Stimulated activated CD8-positive, alpha-beta memory T cell treated with anti-CD3 and anti-CD28 coated beads, Interleukin-15, amount 100 ng/mL, for 4 hours (primary cell): ENCODE results near the gene GADD45A.

Experiments
- DNase-seq, 2 donors: peaks; one replicate each; pipeline ENCODE4 v3.0.0-alpha.2; 2020; ENCODE audit warnings: low read depth in 2 of 2

The GADD45A gene

GRCh38 chr1:67668660-67669059 is 16.3 kb upstream of the GADD45A start:
- no peak for DNase-seq

- DNase-seq, result no peak
These were observed 12.7 kb upstream of the GADD45A start for GRCh38 chr1:67672260-67672803.

DNA sequence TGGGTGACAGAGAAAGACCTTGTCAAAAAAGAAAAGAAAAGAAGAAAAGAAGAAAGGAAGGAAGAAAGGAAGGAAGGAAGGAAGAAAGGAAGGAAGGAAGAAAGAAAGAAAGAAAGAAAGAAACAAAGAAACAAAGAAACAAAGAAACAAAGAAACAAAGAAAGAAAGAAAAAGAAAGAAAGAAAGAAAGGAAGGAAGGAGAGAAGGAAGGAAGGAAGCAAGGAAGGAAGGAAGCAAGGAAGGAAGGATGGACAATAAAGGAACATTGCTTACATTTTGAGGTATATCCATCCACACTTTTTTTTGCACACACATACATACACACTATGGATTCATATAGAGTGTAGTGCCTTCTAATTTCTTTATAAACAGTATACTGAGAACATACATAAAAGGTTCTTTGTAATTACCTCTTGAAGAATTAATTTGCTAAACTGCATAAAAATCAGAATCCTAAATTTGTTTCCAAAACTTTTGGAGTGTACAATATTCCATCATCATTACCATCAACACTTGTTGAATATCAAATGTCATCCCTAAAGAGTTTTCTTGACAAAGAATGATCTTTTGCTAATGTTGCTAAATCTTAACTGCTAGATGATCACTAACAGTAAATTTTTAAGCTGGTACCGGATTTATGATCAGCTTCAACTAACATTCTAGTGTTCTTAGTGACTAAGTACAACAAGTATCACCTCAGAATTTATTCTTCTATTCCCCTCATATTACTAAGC is 11.4 kb upstream of the GADD45A start:
- no peak for DNase-seq

DNA sequence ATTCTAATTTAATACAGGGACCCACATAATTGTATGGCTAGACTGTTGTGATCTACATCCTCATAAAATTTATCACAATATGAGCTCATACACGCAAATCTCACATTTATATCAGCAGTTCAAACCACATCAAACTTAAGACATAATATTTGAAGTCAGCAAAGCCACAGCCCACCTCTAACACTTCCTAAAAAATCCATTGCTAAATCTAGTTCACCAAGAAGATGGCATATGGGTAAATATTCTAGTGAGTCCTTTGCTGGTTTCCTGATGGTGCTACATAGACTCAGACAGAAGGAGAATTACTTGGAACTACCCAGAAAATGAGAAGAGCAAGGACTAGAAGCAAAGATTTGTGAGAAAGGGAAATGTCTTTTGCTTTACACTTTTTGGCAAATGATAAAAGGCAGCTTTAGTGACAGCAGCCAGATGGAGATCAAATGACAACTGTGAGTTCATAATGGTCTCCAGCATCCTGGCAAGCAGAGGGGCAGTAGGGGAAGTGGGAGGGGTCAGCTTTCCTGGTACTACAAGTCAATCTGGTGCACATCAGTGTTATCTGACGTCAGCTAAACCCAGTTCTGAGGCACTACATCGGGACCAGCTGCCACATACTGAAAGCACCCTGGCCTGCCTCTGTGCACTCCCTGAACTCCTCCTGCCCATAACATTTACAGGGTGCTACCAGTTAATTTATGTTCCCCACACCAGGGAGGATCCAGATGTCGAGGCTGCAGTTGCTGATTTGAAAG is 10.6 kb upstream of the GADD45A start:
- DNase-seq, result peak in 1 of 2 donors; percentile 8

- no peak for DNase-seq
These were observed 9.2 kb upstream of the GADD45A start for GRCh38 chr1:67675800-67676199.

- no peak for DNase-seq
These were observed 8.7 kb upstream of the GADD45A start for GRCh38 chr1:67676287-67676686.

DNA sequence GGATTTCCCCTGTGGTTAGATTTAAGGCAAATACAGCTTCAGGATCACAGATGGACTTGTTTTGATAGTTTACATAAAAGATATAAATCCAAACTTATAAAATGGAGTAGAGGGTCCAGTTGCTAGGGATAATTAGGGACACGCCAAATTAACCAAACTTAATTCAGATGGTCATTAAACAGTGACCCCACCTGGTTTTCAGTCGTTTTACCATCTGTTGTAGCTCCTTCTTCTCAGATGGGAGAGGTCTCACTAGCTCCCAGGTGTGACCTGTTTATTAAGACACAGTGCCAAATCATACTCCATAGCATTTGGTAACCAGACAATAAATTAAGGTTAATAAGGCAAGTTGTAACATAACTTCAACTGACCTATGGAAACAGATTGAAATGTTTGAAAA is 8.1 kb upstream of the GADD45A start:
- DNase-seq, result no peak

GRCh38 chr1:67677408-67677807 is 7.6 kb upstream of the GADD45A start:
- no peak for DNase-seq

GRCh38 chr1:67677930-67678329 is 7.1 kb upstream of the GADD45A start:
- DNase-seq, result no peak

- no peak for DNase-seq
These were observed 5.3 kb upstream of the GADD45A start for GRCh38 chr1:67679691-67680090.

- no peak for DNase-seq
These were observed 4.5 kb upstream of the GADD45A start for GRCh38 chr1:67680486-67680885.

DNA sequence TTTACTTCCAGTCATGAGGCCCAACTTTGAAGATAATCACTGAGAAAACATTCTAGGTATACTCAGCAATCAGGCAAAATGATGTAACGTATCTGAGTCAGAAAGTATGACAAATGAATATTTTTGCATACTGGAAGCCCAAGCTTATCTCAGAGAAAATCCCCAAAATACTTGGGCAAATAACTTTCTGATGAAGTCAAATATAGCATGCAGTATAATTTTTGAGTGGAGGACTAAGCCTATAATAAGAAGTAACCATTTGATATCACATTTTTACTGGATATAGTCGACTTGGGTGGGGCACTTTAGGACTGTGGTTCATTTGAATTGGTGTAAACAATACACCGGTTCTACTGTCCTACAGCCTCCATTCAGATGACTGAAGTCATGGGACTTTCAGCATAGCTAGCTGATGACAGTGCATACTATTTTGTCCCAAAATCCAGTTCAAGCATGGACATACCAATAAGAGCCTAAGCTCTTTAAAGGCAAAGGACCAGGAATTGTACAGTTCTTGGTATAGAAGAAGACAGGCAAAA is 2.3 kb upstream of the GADD45A start:
- DNase-seq, result no peak

DNA sequence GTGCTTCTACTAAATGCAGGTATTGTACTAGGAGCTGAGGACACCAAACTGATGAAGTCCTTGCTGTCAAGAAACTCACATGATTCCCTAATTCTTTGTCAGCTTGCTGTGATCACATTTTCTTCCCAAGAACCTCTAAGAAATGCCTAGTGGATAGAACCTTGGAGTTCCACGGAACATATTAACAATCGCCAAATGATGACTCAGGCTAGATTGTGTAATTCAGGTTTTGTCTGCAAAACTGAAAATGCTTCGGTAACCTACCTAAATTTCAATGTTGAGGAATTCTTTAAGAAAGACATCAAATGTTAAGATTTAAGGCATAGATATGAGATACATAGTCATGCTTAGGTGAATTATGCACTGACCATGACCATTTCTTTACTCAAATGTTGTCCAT is 1.7 kb upstream of the GADD45A start:
- DNase-seq, result no peak

GRCh38 chr1:67683766-67684525 is 1.1 kb upstream of the GADD45A start:
- DNase-seq, result peak; percentile 23 to 54

DNA sequence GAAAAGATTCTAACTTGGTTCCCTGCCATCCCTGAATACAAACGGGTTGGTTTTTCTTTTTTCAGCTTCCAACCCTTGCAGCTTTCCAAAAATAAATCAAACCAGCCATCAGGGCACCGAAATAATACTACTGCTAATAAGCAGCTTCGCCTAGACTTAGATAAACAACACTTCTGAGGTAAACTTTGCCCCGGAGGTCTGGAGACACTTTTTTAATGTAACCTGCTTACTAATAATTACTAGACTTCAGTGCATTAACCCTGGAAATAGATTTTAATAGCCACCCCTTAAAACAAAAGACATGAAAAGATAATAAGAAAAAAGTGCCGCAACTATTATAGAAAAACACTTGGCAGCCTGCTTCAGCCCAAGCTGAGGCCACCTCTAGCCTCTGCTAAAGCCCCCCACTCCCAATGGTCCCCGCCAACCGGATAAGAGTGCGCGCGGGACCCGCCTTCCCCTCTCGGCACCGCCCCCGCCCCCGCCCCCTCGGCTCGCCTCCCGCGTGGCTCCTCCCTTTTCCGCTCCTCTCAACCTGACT is 405 bp upstream of the GADD45A start:
- DNase-seq, result no peak

DNA sequence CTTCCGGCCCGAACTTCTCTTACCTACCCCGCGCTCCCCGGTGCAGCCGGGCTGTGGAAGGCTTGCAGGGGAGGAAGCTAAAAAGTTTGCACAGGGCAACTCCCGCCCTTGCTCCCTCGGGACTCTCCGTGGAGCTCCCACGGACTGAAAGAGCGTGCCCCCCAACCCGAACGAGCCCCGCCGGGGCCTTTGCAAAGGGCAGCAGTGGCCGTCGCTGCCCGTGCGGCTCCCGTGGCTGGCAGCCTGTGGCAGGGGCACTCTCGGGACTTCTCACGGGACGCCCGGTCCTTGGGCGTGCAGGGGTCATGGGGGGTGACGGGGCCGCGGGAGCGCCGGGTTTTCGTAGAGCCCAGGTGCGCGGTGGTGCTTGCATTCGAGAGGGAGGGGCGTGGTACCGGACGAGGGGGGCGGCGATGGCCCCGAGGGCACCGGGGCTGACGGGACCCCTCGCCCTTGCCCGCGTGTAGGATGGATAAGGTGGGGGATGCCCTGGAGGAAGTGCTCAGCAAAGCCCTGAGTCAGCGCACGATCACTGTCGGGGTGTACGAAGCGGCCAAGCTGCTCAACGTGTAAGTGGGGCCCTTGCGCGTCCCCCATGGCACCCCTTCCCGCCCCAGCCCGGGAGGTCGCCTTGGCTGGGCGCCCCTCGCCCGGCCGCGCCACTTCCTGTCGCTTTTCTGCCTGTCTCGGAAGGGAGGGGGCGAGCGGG is 711 bp downstream of the GADD45A start:
- peak; percentile 44 to 49 for DNase-seq

DNA sequence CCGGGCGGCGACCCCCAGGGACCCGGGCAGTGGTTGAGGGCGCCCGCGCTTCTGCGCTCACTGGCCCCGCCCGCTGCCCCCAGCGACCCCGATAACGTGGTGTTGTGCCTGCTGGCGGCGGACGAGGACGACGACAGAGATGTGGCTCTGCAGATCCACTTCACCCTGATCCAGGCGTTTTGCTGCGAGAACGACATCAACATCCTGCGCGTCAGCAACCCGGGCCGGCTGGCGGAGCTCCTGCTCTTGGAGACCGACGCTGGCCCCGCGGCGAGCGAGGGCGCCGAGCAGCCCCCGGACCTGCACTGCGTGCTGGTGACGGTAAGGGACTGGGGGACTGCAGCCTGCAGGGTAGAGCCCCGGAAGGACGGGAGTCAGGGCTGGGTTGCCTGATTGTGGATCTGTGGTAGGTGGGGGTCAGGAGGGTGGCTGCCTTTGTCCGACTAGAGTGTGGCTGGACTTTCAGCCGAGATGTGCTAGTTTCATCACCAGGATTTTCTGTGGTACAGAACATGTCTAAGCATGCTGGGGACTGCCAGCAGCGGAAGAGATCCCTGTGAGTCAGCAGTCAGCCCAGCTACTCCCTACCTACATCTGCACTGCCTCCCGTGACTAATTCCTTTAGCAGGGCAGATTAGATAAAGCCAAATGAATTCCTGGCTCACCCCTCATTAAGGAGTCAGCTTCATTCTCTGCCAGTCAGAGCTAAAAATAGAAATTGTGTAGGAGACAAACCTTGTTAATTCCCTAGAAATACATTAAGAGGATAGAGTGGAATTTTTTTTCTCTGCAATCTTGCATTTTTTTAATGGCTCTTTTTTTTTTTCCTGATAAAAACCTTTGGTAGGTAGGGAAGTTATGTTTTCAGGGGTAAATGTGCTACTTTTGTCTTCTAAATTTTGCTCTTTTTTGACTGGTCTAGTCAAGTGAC is 1.5 kb downstream of the GADD45A start:
- DNase-seq, result peak in 1 of 2 donors; percentile 33

GRCh38 chr1:67687198-67687545 is 2.2 kb downstream of the GADD45A start:
- no peak for DNase-seq

- no peak for DNase-seq
These were observed 2.6 kb downstream of the GADD45A start for GRCh38 chr1:67687649-67688048.
